GM12878 (cell line): ENCODE results near the gene RPS2. TPM values are rescaled to one million over a fixed set of nuclear protein-coding genes. Genes with fewer than 3 reads are reported as not detected.

Source experiments
- CEBPB ChIP-seq, 2 experiments: fragments of 150-350 bp in 1 of 2; IDR thresholded peaks; 2 replicates each; pipeline ENCODE4 v1.6.1; 2012 to 2014; ENCODE audit warnings: low read depth in 2 of 2, low read length in 2 of 2, borderline replicate concordance in 1 of 2, inconsistent platforms in 1 of 2
- DPF2 ChIP-seq: fragments of 450-650 bp; IDR thresholded peaks from 2 replicates; pipeline ENCODE4 v1.6.1; 2017; ENCODE audit warnings: mild to moderate bottlenecking
- IKZF2 ChIP-seq, 2 experiments: fragments of 450-650 bp; IDR thresholded peaks; 2 replicates each; pipeline ENCODE4 v1.6.1; 2017; ENCODE audit warnings: mild to moderate bottlenecking in 2 of 2, moderate library complexity in 2 of 2
- SREBF2 ChIP-seq: IDR thresholded peaks from 2 replicates; pipeline ENCODE4 v1.6.1; 2012; ENCODE audit warnings: mild to moderate bottlenecking, low read length
- polyA plus RNA-seq, 11 experiments: library from polyadenylated mRNA; depleted of rRNA in 4 of 11; unstranded in 6 of 11; stranded (reverse) in 5 of 11; fragments of >200 nt; fragmentation: Nextera tagmentation in 4 of 11; fragmentation: Illumina TruSeq in 1 of 11; extraction: Ambion mirVana in 4 of 11; extraction: Trizol in 1 of 11; gene quantifications; 1 replicate in 1 of 11; 2 replicates in 10 of 11; pipeline versions ENCODE4 v1.2.1 to v1.2.3, GENCODE V29; 2011 to 2016; ENCODE audit warnings: inconsistent platforms in 2 of 11, missing spikeins in 2 of 11, low read depth in 1 of 11
- total RNA-seq, 4 experiments: library from RNA; depleted of rRNA in 3 of 4; stranded (reverse); fragments of >200 nt in 3 of 4; fragmentation: Illumina TruSeq in 1 of 4; extraction: Trizol in 1 of 4; gene quantifications; 2 replicates each; pipeline versions ENCODE4 v1.2.1 to v1.2.3, GENCODE V29; 2013 to 2021
- TF ChIP-seq, protein P1 (sequence below): fragments of 450-650 bp; IDR thresholded peaks from 2 replicates; pipeline ENCODE4 v1.6.1; 2017; ENCODE audit warnings: mild to moderate bottlenecking, moderate library complexity
- TF ChIP-seq, protein P2 (sequence below): fragments of 450-650 bp; IDR thresholded peaks from 2 replicates; pipeline ENCODE4 v1.6.1; 2017; ENCODE audit warnings: mild to moderate bottlenecking

The RPS2 gene
- total and polyA plus RNA-seq, 10 of the 15 experiments (the other 5 are each of a cell fraction or from before 2014, with no cell fraction given), result 1,295 to 7,121 (median 3,933) TPM

DNA sequence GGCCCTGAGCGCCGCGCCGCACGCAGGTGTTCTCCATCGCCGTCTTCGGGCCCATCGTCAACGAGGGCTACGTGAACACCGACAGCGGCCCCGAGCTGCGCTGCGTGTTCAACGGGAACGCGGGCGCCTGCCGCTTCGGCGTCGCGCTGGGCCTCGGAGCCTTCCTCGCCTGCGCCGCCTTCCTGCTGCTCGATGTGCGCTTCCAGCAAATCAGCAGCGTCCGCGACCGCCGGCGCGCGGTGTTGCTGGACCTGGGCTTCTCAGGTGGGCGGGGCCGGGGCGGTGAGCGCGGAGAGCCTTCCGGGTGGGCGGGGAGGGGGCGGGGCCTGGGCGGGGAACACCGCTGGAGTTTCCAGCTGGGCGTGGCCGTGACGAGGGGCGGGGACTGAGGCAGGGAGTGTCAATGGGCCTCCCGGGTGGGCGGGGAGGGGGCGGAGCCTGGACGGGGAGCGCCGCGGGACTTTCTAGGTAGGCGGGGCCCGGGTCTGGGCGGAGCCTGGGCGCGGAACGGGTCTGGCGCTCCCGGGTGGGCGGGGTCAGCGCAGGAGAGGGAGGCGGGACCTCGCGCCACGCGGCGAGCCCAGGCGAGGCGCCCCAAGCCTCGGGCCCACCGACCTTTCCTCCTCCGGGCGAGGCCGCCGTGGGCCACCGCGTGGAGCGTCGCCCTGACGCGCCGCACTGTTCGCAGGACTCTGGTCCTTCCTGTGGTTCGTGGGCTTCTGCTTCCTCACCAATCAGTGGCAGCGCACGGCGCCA is 27.5 kb upstream of the RPS2 start (continued):
- TF ChIP-seq, protein P1, sequence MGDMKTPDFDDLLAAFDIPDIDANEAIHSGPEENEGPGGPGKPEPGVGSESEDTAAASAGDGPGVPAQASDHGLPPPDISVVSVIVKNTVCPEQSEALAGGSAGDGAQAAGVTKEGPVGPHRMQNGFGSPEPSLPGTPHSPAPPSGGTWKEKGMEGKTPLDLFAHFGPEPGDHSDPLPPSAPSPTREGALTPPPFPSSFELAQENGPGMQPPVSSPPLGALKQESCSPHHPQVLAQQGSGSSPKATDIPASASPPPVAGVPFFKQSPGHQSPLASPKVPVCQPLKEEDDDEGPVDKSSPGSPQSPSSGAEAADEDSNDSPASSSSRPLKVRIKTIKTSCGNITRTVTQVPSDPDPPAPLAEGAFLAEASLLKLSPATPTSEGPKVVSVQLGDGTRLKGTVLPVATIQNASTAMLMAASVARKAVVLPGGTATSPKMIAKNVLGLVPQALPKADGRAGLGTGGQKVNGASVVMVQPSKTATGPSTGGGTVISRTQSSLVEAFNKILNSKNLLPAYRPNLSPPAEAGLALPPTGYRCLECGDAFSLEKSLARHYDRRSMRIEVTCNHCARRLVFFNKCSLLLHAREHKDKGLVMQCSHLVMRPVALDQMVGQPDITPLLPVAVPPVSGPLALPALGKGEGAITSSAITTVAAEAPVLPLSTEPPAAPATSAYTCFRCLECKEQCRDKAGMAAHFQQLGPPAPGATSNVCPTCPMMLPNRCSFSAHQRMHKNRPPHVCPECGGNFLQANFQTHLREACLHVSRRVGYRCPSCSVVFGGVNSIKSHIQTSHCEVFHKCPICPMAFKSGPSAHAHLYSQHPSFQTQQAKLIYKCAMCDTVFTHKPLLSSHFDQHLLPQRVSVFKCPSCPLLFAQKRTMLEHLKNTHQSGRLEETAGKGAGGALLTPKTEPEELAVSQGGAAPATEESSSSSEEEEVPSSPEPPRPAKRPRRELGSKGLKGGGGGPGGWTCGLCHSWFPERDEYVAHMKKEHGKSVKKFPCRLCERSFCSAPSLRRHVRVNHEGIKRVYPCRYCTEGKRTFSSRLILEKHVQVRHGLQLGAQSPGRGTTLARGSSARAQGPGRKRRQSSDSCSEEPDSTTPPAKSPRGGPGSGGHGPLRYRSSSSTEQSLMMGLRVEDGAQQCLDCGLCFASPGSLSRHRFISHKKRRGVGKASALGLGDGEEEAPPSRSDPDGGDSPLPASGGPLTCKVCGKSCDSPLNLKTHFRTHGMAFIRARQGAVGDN, result peak; percentile 93
- no peak for TF ChIP-seq SREBF2
- TF ChIP-seq, protein P2, sequence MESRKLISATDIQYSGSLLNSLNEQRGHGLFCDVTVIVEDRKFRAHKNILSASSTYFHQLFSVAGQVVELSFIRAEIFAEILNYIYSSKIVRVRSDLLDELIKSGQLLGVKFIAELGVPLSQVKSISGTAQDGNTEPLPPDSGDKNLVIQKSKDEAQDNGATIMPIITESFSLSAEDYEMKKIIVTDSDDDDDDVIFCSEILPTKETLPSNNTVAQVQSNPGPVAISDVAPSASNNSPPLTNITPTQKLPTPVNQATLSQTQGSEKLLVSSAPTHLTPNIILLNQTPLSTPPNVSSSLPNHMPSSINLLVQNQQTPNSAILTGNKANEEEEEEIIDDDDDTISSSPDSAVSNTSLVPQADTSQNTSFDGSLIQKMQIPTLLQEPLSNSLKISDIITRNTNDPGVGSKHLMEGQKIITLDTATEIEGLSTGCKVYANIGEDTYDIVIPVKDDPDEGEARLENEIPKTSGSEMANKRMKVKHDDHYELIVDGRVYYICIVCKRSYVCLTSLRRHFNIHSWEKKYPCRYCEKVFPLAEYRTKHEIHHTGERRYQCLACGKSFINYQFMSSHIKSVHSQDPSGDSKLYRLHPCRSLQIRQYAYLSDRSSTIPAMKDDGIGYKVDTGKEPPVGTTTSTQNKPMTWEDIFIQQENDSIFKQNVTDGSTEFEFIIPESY, result peak; percentile 48; the same call in 1 of the 2 replicates
- TF ChIP-seq IKZF2 (IDR thresholded peaks at IDR 0.05), result no peak
- TF ChIP-seq DPF2, result peak; percentile 20; the same call in 1 of the 2 replicates
- no peak for TF ChIP-seq CEBPB (IDR thresholded peaks at IDR 0.05; ENCODE audit: borderline replicate concordance in 1 of 2, low read depth in 2 of 2, low read length in 2 of 2)
